ENCODE data around the gene KIAA1549. TPM values are rescaled to one million over a fixed set of nuclear protein-coding genes. Genes with fewer than 3 reads are reported as not detected.

The KIAA1549 gene
- total and polyA plus RNA-seq, 2 of the 8 experiments (the other 6 are each of a cell fraction or from before 2014, with no cell fraction given), result 6.5 to 17.3 TPM

- Histone ChIP-seq H4K5ac (ENCODE audit: insufficient read length, low read depth, low read length) (no peak overlapping the region), H3K14ac (ENCODE audit: insufficient read length) (no peak overlapping the region), H3K36me3 (ENCODE audit: control insufficient read depth in 2 of 4, insufficient read depth in 4 of 4, low read length in 3 of 4) (peaks cover 5 to 30% (median 13%) of the 10 kb centered on the region in 4 experiments; a peak in 7 of 8 replicates), H3K4me2 (ENCODE audit: insufficient read depth in 1 of 2, low read depth in 2 of 2, low read length in 2 of 2) (no peak overlapping the region), H2BK15ac (ENCODE audit: low read length) (no peak overlapping the region), H3K23me2 (ENCODE audit: low read depth, low read length) (no peaks in the 10 kb centered on the region), H4K91ac (replicated peaks; ENCODE audit: insufficient read length, low read length) (no peak overlapping the region), H3K4me3 (ENCODE audit: extremely low read depth in 1 of 4, insufficient read depth in 2 of 4, low read depth in 3 of 4, low read length in 4 of 4) (no peak overlapping the region), H3K27ac (ENCODE audit: low read depth, low read length) (no peak overlapping the region), H3K56ac (replicated peaks; ENCODE audit: insufficient read length, low read depth, low read length) (no peak overlapping the region), H3K27me3 (replicated peaks in 1 of 4; ENCODE audit: control insufficient read depth in 3 of 4, extremely low read depth in 1 of 4, insufficient read depth in 3 of 4, low read length in 3 of 4) (no peaks in the 10 kb centered on the region), H2BK5ac (ENCODE audit: low read depth, low read length) (no peak overlapping the region), H3K4me1 (replicated peaks in 1 of 4; ENCODE audit: control insufficient read depth in 3 of 4, insufficient read depth in 4 of 4, low read length in 3 of 4) (0 out of 7 replicates have a peak, but pooled peaks cover 0 to 5% (median 0%) of the 10 kb centered on the region in 4 experiments), H2BK120ac (replicated peaks; ENCODE audit: low read depth, low read length) (no peak overlapping the region), H2BK20ac (ENCODE audit: low read length) (no peak overlapping the region), H3K79me2 (ENCODE audit: control insufficient read depth in 1 of 2, insufficient read depth in 2 of 2, low read length in 2 of 2) (no peaks in the 10 kb centered on the region), H3K79me1 (ENCODE audit: low read depth, low read length) (no peaks in the 10 kb centered on the region), H3K18ac (ENCODE audit: extremely low read depth, low read length) (no peak overlapping the region), H3K23ac (ENCODE audit: insufficient read length) (no peak overlapping the region), H3K9ac (replicated peaks in 1 of 4; ENCODE audit: extremely low read depth in 1 of 4, low read depth in 3 of 4, low read length in 3 of 4) (no peak overlapping the region), H3K4ac (replicated peaks; ENCODE audit: insufficient read length, low read depth, low read length) (no peak overlapping the region), H3K9me3 (ENCODE audit: insufficient read depth in 2 of 2, low read depth in 1 of 2, low read length in 1 of 2) (no peaks in the 10 kb centered on the region), H2BK12ac (ENCODE audit: low read depth, low read length) (no peak overlapping the region), H2AFZ (ENCODE audit: low read length) (no peak overlapping the region), H4K8ac (ENCODE audit: extremely low read depth, insufficient read depth, low read length) (no peak overlapping the region), H4K20me1 (replicated peaks in 1 of 2; ENCODE audit: control insufficient read depth in 1 of 2, insufficient read depth in 2 of 2, low read length in 2 of 2) (no peaks in the 10 kb centered on the region), H2AK5ac (ENCODE audit: low read depth, low read length) (no peak overlapping the region)
- DNase-seq (ENCODE audit: low read depth in 1 of 2, low spot score in 2 of 2) (no peak), FAIRE-seq (no peak)
- CTCF ChIA-PET (ENCODE audit: partially characterized antibody), result interaction anchor here (0.6 kb wide), 1 partner anchor 18 kb away, joined by 4 read pairs; no protein-coding TSS in a partner anchor
- POLR2A ChIA-PET (ENCODE audit: partially characterized antibody), result interaction anchor here (0.7 to 1.2 kb wide), 2 partner anchors 12 to 13 kb away, joined by 3 to 4 read pairs; no protein-coding TSS in a partner anchor
- WGBS, 2 experiments (ENCODE audit: extremely low coverage in 1 of 2, insufficient coverage in 1 of 2, insufficient read length in 1 of 2, insufficient replicate concordance in 2 of 2, low coverage in 1 of 2, low lambda C conversion rate in 2 of 2, missing lambda C conversion rate in 1 of 2), result 87% methylated on average over 5 of the region's 5 CpGs; no CpG with 5 or more reads in 1 of the 2 experiments
- TF ChIP-seq KDM5A (IDR thresholded peaks at IDR 0.05; ENCODE audit: low read length) (no peak), CTCF (IDR thresholded peaks at IDR 0.05; ENCODE audit: control extremely low read depth in 1 of 3, insufficient read depth in 1 of 3, low read depth in 1 of 3, low read length in 3 of 3) (no peak), CHD2 (IDR thresholded peaks at IDR 0.05; ENCODE audit: low read length) (no peak), EP300 (IDR thresholded peaks at IDR 0.05; ENCODE audit: borderline replicate concordance in 1 of 2, low read depth in 2 of 2, low read length in 2 of 2) (no peak), CHD1 (IDR thresholded peaks at IDR 0.05; ENCODE audit: low read depth, low read length) (no peak), RFX5 (IDR thresholded peaks at IDR 0.05; ENCODE audit: borderline replicate concordance, low read depth, low read length) (no peak), FOSL1 (IDR thresholded peaks at IDR 0.05; ENCODE audit: insufficient read depth, low read depth, low read length) (no peak), ATF2 (IDR thresholded peaks at IDR 0.05; ENCODE audit: low read length) (no peak), EGR1 (IDR thresholded peaks at IDR 0.05; ENCODE audit: borderline replicate concordance, low read depth, low read length) (no peak), SP1 (IDR thresholded peaks at IDR 0.05; ENCODE audit: low read depth, low read length) (no peak)
Measured at GRCh38 chr7:139023076-139023475, 41.9 kb upstream of the KIAA1549 start.

Measured in H1 (cell line).